ENCODE measurements around the gene DNAJA4.

DNA sequence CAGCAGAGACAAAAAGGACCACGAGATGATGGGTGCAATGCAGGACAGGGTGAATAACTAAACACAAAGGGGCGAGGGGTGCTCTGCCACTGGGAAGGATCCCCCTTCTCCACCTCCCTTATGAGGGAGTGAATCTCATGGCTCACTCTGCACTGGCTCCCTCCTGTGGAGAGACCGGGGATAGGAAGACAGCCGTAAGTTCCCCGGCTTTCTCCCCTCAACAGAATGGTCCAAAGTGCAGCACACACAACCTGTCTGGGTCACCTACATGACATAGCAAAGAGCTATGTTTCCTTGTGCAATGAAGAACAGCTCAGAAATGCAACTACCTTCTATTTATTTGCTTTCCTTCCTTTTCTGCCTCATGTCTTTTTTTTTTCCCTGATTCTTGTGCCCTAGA is 22.2 kb upstream of the DNAJA4 start:
- TF ChIP-seq, protein P1, sequence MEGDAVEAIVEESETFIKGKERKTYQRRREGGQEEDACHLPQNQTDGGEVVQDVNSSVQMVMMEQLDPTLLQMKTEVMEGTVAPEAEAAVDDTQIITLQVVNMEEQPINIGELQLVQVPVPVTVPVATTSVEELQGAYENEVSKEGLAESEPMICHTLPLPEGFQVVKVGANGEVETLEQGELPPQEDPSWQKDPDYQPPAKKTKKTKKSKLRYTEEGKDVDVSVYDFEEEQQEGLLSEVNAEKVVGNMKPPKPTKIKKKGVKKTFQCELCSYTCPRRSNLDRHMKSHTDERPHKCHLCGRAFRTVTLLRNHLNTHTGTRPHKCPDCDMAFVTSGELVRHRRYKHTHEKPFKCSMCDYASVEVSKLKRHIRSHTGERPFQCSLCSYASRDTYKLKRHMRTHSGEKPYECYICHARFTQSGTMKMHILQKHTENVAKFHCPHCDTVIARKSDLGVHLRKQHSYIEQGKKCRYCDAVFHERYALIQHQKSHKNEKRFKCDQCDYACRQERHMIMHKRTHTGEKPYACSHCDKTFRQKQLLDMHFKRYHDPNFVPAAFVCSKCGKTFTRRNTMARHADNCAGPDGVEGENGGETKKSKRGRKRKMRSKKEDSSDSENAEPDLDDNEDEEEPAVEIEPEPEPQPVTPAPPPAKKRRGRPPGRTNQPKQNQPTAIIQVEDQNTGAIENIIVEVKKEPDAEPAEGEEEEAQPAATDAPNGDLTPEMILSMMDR (conservative IDR thresholded peaks at IDR 0.05; ENCODE audit: low read length), result peak; percentile 68
- TF ChIP-seq EZH2phosphoT487 (IDR thresholded peaks at IDR 0.05; ENCODE audit: borderline replicate concordance, low read depth, low read length), result no peak
